ENCODE results near the gene EIF1B.

Gene EIF1B

GRCh38 chr3:40337136-40338108 is 27.9 kb downstream of the EIF1B start:
- Histone ChIP-seq H3K9ac (ENCODE audit: low read length) (no peak overlapping the region), H2AK5ac (ENCODE audit: low read length) (no peak overlapping the region), H2BK15ac (replicated peaks; ENCODE audit: low read depth) (no peak overlapping the region), H3K27me3 (ENCODE audit: insufficient read depth, low read length, poor library complexity) (no peaks in the 10 kb centered on the region), H4K5ac (ENCODE audit: low read length) (no peak overlapping the region), H3K4me2 (ENCODE audit: low read length) (no peak overlapping the region), H3K18ac (ENCODE audit: low read length) (no peak overlapping the region), H4K8ac (ENCODE audit: low read depth, low read length) (no peak overlapping the region), H3K23ac (ENCODE audit: low read length) (no peak overlapping the region), H3K79me2 (ENCODE audit: control insufficient read depth, insufficient read depth, low read length) (no peaks in the 10 kb centered on the region), H3K4ac (ENCODE audit: low read depth, low read length) (no peak overlapping the region), H3K4me3 (ENCODE audit: low read length) (no peak overlapping the region), H2BK5ac (ENCODE audit: low read length) (no peak overlapping the region), H3K56ac (ENCODE audit: low read length) (no peak overlapping the region), H3K4me1 (ENCODE audit: control insufficient read depth, low read depth, low read length) (no peaks in the 10 kb centered on the region), H3K36me3 (ENCODE audit: control insufficient read depth, insufficient read depth, low read length) (no peaks in the 10 kb centered on the region), H3K27ac (ENCODE audit: low read depth, low read length) (no peak overlapping the region), H2BK120ac (ENCODE audit: low read depth, low read length) (no peak overlapping the region), H3K79me1 (ENCODE audit: low read length) (no peaks in the 10 kb centered on the region)
- DNase-seq, result peak; percentile 15
- no CpG with 5 or more reads among the region's 9 CpGs for WGBS (ENCODE audit: extremely low coverage, insufficient coverage, low lambda C conversion rate)

DNA sequence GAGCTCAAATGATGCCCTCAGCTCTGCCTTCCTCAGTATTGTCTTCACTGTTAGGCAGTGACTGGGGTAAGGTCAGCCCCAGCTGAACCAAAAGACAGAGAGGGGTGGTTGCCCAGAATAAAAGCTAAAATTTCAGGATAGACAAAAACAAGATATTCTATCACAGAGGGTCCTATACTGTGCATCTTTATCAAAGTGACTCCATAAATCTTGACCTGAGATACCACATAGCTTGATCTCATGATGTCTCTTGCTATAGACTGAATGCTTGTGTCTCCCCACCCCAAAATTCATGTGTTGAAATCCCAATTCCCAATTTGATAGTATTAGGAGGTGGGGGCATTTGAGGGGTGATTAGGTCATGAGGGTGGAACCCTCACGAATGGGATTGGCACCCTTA is 30.4 kb downstream of the EIF1B start:
- H3K4me1 ChIP-seq (ENCODE audit: control insufficient read depth, low read depth, low read length), result no peaks in the 10 kb centered on the region
- H3K9ac ChIP-seq (ENCODE audit: low read length), result no peak overlapping the region
- H4K5ac ChIP-seq (ENCODE audit: low read length), result no peak overlapping the region
- DNase-seq, result no peak
- H2BK15ac ChIP-seq (replicated peaks; ENCODE audit: low read depth), result no peak overlapping the region
- no peak overlapping the region for H3K4me2 ChIP-seq (ENCODE audit: low read length)
- no peaks in the 10 kb centered on the region for H3K27me3 ChIP-seq (ENCODE audit: insufficient read depth, low read length, poor library complexity)
- H3K23ac ChIP-seq (ENCODE audit: low read length), result no peak overlapping the region
- no peak overlapping the region for H2BK120ac ChIP-seq (ENCODE audit: low read depth, low read length)
- no CpG with 5 or more reads among the region's 1 CpG for WGBS (ENCODE audit: extremely low coverage, insufficient coverage, low lambda C conversion rate)
- H2BK5ac ChIP-seq (ENCODE audit: low read length), result no peak overlapping the region
- H3K4ac ChIP-seq (ENCODE audit: low read depth, low read length), result no peak overlapping the region
- H3K18ac ChIP-seq (ENCODE audit: low read length), result no peak overlapping the region
- H3K27ac ChIP-seq (ENCODE audit: low read depth, low read length), result no peak overlapping the region
- H3K36me3 ChIP-seq (ENCODE audit: control insufficient read depth, insufficient read depth, low read length), result no peaks in the 10 kb centered on the region
- no peaks in the 10 kb centered on the region for H3K79me1 ChIP-seq (ENCODE audit: low read length)
- H2AK5ac ChIP-seq (ENCODE audit: low read length), result no peak overlapping the region
- no peak overlapping the region for H3K4me3 ChIP-seq (ENCODE audit: low read length)
- H3K79me2 ChIP-seq (ENCODE audit: control insufficient read depth, insufficient read depth, low read length), result no peaks in the 10 kb centered on the region
- no peak overlapping the region for H4K8ac ChIP-seq (ENCODE audit: low read depth, low read length)
- no peak overlapping the region for H3K56ac ChIP-seq (ENCODE audit: low read length)

DNA sequence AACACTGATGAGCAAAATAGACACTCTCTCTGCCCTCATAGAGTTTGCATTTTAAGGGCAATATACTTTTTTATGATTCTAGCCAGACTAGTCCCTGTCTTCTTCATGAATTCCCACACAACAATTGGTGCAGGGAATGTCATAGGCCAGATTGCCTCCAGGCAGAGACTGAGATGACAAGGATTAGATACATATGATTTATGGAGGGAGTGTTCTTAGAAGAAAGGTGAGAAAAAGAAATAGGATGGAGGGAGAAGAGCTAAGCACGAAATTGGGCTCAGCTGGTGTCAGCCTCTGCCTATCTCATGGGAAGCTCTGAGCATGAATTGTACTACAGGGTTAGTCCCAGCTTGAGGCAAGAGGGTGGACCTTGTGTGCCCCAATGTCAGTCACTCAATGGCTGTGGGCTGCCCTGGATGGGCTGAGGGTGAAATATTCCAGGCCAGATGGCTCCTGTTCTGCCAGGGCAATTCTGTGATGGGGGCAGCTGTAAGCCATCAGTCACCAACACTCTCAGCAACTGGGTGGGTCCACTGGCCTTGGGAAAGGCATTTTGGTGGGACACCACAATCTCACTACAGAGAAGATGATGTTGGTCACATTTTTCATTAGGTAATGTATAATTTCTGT is 31.1 kb downstream of the EIF1B start:
- no peak overlapping the region for H4K8ac ChIP-seq (ENCODE audit: low read depth, low read length)
- H3K27me3 ChIP-seq (ENCODE audit: insufficient read depth, low read length, poor library complexity), result no peaks in the 10 kb centered on the region
- no peak overlapping the region for H3K4me2 ChIP-seq (ENCODE audit: low read length)
- H3K79me1 ChIP-seq (ENCODE audit: low read length), result no peaks in the 10 kb centered on the region
- H3K27ac ChIP-seq (ENCODE audit: low read depth, low read length), result no peak overlapping the region
- no peak overlapping the region for H3K23ac ChIP-seq (ENCODE audit: low read length)
- WGBS (ENCODE audit: extremely low coverage, insufficient coverage, low lambda C conversion rate), result no CpG with 5 or more reads among the region's 1 CpG
- H4K5ac ChIP-seq (ENCODE audit: low read length), result no peak overlapping the region
- no peak overlapping the region for H2AK5ac ChIP-seq (ENCODE audit: low read length)
- no peak overlapping the region for H3K4me3 ChIP-seq (ENCODE audit: low read length)
- no peak overlapping the region for H3K4ac ChIP-seq (ENCODE audit: low read depth, low read length)
- DNase-seq, result no peak
- H2BK120ac ChIP-seq (ENCODE audit: low read depth, low read length), result no peak overlapping the region
- H3K9ac ChIP-seq (ENCODE audit: low read length), result no peak overlapping the region
- H3K18ac ChIP-seq (ENCODE audit: low read length), result no peak overlapping the region
- H3K56ac ChIP-seq (ENCODE audit: low read length), result no peak overlapping the region
- no peak overlapping the region for H2BK15ac ChIP-seq (replicated peaks; ENCODE audit: low read depth)
- H2BK5ac ChIP-seq (ENCODE audit: low read length), result no peak overlapping the region
- H3K79me2 ChIP-seq (ENCODE audit: control insufficient read depth, insufficient read depth, low read length), result no peaks in the 10 kb centered on the region
- H3K36me3 ChIP-seq (ENCODE audit: control insufficient read depth, insufficient read depth, low read length), result no peaks in the 10 kb centered on the region
- H3K4me1 ChIP-seq (ENCODE audit: control insufficient read depth, low read depth, low read length), result no peaks in the 10 kb centered on the region

- no peaks in the 10 kb centered on the region for H3K79me2 ChIP-seq (ENCODE audit: control insufficient read depth, insufficient read depth, low read length)
- no peak overlapping the region for H3K27ac ChIP-seq (ENCODE audit: low read depth, low read length)
- H4K8ac ChIP-seq (ENCODE audit: low read depth, low read length), result no peak overlapping the region
- H2BK15ac ChIP-seq (replicated peaks; ENCODE audit: low read depth), result no peak overlapping the region
- no peak overlapping the region for H3K23ac ChIP-seq (ENCODE audit: low read length)
- DNase-seq, result no peak
- H3K4me2 ChIP-seq (ENCODE audit: low read length), result no peak overlapping the region
- no peak overlapping the region for H2AK5ac ChIP-seq (ENCODE audit: low read length)
- no peak overlapping the region for H4K5ac ChIP-seq (ENCODE audit: low read length)
- H3K56ac ChIP-seq (ENCODE audit: low read length), result no peak overlapping the region
- H3K4ac ChIP-seq (ENCODE audit: low read depth, low read length), result no peak overlapping the region
- no peak overlapping the region for H2BK5ac ChIP-seq (ENCODE audit: low read length)
- H2BK120ac ChIP-seq (ENCODE audit: low read depth, low read length), result no peak overlapping the region
- no peaks in the 10 kb centered on the region for H3K36me3 ChIP-seq (ENCODE audit: control insufficient read depth, insufficient read depth, low read length)
- no peak overlapping the region for H3K18ac ChIP-seq (ENCODE audit: low read length)
- H3K79me1 ChIP-seq (ENCODE audit: low read length), result no peaks in the 10 kb centered on the region
- no peak overlapping the region for H3K9ac ChIP-seq (ENCODE audit: low read length)
- no peaks in the 10 kb centered on the region for H3K27me3 ChIP-seq (ENCODE audit: insufficient read depth, low read length, poor library complexity)
- no peaks in the 10 kb centered on the region for H3K4me1 ChIP-seq (ENCODE audit: control insufficient read depth, low read depth, low read length)
- H3K4me3 ChIP-seq (ENCODE audit: low read length), result no peak overlapping the region
These were observed 32.2 kb downstream of the EIF1B start for GRCh38 chr3:40341671-40342070.

GRCh38 chr3:40350529-40350928 is 41.0 kb downstream of the EIF1B start:
- Histone ChIP-seq H3K9ac (ENCODE audit: low read length) (no peak overlapping the region), H3K27ac (ENCODE audit: low read depth, low read length) (no peak overlapping the region), H4K5ac (ENCODE audit: low read length) (no peak overlapping the region), H2AK5ac (ENCODE audit: low read length) (no peak overlapping the region), H3K4ac (ENCODE audit: low read depth, low read length) (no peak overlapping the region), H3K4me1 (ENCODE audit: control insufficient read depth, low read depth, low read length) (no peaks in the 10 kb centered on the region), H2BK120ac (ENCODE audit: low read depth, low read length) (no peak overlapping the region), H3K4me3 (ENCODE audit: low read length) (no peak overlapping the region), H3K18ac (ENCODE audit: low read length) (no peak overlapping the region), H3K4me2 (ENCODE audit: low read length) (no peak overlapping the region), H3K56ac (ENCODE audit: low read length) (no peak overlapping the region), H2BK15ac (replicated peaks; ENCODE audit: low read depth) (no peak overlapping the region), H4K8ac (ENCODE audit: low read depth, low read length) (no peak overlapping the region), H3K36me3 (ENCODE audit: control insufficient read depth, insufficient read depth, low read length) (no peaks in the 10 kb centered on the region), H3K79me2 (ENCODE audit: control insufficient read depth, insufficient read depth, low read length) (no peaks in the 10 kb centered on the region), H3K23ac (ENCODE audit: low read length) (no peak overlapping the region), H2BK5ac (ENCODE audit: low read length) (no peak overlapping the region), H3K79me1 (ENCODE audit: low read length) (no peaks in the 10 kb centered on the region), H3K27me3 (ENCODE audit: insufficient read depth, low read length, poor library complexity) (no peaks in the 10 kb centered on the region)
- peak; percentile 8 for DNase-seq

Data from mesendoderm (in vitro differentiated cells).